Measurements from ENCODE around the gene DDIT4.
A peak's percentile ranks its signal among the peaks of the same experiment; 100 is the strongest.
"Not testable (repeated sequence)": the region's sequence is repeated elsewhere in the genome, so short reads cannot be mapped to it uniquely, and the experiment has no call there.

Gene DDIT4

DNA sequence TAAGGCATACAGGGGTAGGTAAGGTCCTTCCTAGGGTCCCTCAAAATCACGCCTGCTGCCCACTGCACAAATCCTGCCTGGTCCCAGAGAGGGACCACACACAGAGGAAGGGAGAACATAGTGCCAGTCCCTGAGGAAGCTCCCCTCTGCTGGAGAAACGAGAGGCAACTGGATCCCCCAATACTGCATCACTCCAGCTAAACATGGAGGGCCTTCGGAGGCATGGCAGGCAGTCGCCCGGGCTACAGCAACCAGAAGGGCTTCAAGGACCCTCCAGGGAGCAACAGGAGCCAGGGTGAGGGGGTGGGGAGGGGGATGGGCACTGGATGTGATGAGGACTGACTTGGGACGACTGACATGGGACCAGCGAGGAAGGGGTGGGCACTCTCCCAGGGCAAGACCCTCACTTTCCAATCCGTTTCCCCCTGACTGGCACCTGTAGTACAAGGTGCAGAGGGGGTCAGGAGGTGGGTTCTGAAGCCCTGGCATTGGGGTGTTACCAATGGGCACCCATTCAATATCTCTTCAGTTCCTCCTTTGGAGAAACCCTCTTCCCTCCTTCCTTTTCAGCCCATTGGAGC, 21.7 kb downstream of the DDIT4 start:
- no peak for DNase-seq (ENCODE audit: low read depth in 2 of 2)

GRCh38 chr10:72296829-72297280, 23.1 kb downstream of the DDIT4 start:
- not testable (repeated sequence) for DNase-seq (ENCODE audit: low read depth in 2 of 2)

DNA sequence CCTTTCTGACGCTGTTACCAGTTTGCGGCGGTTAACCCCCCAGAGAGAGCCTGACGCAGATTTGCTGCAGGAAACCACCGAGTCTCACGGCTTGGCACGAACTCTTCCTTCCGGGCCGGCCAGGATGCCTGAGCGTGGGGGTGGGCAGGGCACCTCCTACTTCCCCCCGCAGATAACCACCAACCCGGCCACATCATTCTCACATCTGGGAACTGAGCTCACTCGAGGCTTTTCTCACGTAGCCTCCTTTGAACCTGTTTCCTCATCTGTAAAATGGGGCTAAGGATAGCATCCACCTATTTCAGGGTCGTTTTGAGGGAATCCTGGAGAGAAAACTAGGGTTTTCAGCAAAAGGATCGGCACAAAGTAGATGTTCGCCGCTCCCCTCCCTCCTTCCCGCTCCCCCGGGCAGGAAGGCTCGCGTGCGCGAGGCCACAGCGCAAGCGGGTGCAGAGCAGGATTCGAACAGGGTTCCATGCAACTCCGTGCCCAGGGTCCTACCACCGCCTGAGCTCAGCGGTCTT, 23.6 kb downstream of the DDIT4 start:
- peak; percentile 86 to 94 for DNase-seq (ENCODE audit: low read depth in 2 of 2)

- peak; percentile 91 to 97 for DNase-seq (ENCODE audit: low read depth in 2 of 2)
Measured at GRCh38 chr10:72297805-72298591, 24.3 kb downstream of the DDIT4 start.

- DNase-seq (ENCODE audit: low read depth in 2 of 2), result no peak
Measured at GRCh38 chr10:72298592-72299519, 25.1 kb downstream of the DDIT4 start.

DNA sequence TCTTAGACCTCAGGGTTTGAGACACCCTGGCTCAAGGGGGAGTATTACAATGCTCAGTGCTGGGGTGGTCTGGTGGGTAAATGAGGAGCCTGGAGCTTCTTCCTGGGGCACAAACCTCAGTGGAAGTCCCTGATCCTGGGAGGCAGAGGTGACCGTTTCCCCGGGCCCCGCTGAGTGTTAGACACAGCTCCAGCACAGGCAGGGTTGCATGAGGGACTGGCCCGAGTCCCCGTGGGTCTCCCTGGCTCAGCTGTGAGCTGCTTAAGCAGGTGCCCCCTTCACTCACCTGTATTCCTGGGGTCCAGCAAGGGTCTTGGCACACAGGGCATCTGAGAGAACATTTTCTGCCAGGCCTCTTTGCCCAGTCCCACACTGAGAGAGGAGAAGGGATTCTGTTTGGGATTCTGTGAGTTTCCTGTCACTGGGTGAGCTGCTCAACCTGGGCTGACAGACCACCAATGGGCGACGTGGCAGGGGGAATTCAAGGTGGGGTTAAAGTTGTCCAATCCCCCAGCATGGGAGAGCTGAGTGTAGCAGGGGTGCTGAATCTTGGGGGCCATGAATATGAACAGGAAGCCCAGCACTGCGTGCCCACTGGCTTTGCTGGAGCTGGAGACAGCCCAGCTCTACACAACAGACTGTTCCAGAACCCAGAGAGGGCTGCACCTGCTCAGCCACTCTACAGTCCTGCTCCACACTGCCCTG, 29.9 kb downstream of the DDIT4 start:
- no peak for DNase-seq (ENCODE audit: low read depth in 2 of 2)

GRCh38 chr10:72306215-72306760, 32.6 kb downstream of the DDIT4 start:
- no peak for DNase-seq (ENCODE audit: low read depth in 2 of 2)

GRCh38 chr10:72307711-72308110, 34.0 kb downstream of the DDIT4 start:
- DNase-seq (ENCODE audit: low read depth in 2 of 2), result not testable (repeated sequence)

DNA sequence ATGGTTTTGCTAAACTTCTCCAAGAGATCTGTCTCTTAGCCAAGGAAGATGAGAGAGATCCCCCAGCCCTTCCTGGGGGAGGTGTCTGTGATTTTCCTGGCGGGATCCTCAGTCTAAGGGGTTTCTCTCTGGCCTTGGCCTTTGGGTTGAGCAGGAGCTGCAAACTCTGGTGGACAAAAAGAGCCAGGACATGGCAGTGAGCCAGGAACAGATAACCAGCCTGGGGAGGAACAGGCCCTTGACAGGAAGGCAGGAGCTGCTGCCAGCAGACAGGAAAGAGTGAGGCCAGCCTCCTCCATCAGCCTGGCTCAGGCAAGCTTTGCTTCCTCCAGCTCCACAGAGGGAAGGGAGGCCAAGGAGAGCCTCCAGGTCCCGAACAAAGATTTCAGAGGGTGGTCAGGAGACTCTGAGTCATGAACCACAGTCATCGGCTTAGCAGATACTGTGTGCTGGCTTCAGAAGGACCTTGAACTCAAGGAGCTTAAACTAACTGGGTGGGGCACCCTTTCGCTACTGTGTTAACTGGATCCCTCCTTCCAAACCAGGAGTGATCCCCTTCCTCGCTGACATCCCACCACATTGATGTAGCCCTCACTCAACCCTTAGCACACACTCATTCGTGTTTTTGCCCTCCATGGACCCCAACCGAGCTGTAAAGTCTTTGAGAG, 34.7 kb downstream of the DDIT4 start:
- no peak for DNase-seq (ENCODE audit: low read depth in 2 of 2)

- DNase-seq (ENCODE audit: low read depth in 2 of 2), result no peak
Measured at GRCh38 chr10:72309290-72310240, 35.8 kb downstream of the DDIT4 start.

- no peak for DNase-seq (ENCODE audit: low read depth in 2 of 2)
Measured at GRCh38 chr10:72310241-72310633, 36.5 kb downstream of the DDIT4 start.

- no peak for DNase-seq (ENCODE audit: low read depth in 2 of 2)
Measured at GRCh38 chr10:72310636-72311035, 36.9 kb downstream of the DDIT4 start.

- DNase-seq (ENCODE audit: low read depth in 2 of 2), result no peak
Measured at GRCh38 chr10:72311667-72312066, 37.9 kb downstream of the DDIT4 start.

DNA sequence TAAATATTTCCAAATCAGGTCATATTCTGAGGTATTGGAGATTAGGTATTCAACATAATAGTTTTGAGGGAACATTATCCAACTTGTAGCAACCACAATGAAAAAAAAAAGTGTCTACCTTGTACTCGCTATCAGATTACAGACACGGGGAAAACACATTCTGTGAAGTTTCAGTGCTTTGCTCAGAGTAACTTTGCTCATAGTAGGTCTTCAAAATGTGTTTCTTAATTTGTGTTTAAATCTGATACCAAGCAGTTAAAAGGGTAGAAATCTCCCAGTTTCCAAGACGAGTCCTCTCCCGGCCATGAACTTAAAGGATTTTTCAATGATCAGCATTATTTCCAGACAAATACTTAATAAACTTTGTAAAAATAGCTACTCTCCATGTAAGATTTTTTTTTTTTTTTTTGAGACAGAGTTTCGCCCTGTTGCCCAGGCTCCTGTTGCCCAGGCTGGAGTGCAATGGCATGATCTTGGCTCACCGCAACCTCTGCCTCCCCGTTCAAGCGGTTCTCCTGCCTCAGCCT, 39.2 kb downstream of the DDIT4 start:
- no peak for DNase-seq (ENCODE audit: low read depth in 2 of 2)

GRCh38 chr10:72314263-72314662, 40.5 kb downstream of the DDIT4 start:
- DNase-seq (ENCODE audit: low read depth in 2 of 2), result no peak

- DNase-seq (ENCODE audit: low read depth in 2 of 2), result no peak
Measured at GRCh38 chr10:72315054-72315453, 41.3 kb downstream of the DDIT4 start.

DNA sequence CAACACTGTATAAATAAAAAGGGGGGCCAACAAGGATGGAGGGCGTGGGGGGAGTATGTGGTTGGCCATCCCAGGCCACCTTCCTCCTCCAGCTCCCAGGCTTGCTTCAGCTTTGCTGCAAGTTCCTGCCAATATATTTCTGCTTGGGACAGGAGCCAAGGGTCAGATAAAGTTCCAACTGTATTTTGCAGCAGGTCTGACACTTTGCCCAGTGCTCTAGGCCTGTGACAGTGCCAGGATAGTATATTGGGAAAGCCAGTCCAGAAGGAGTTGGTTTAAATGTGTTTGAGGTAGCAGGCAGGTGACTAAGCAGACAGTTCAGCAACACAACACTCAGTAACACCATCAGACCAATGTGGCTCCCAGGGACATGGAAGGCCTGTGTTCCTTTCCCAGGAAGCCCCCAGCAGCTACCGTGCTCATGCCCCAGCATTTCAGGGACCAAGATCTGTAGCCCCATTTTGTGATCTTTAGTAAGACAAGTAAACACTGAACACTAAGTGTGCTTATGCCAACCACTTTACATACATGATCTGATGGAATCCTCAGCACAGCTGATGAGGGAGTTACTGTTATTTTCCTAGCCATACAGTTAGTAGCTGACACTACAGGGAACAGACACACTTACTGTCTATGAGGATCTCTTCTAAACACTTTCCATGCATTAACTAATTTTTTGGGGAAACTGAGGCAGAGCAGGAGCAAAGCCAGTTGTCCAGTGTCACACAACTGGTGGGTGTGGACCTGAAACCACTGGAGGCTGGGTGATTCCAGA, 42.1 kb downstream of the DDIT4 start:
- no peak for DNase-seq (ENCODE audit: low read depth in 2 of 2)

- no peak for DNase-seq (ENCODE audit: low read depth in 2 of 2)
Measured at GRCh38 chr10:72316386-72316700, 42.6 kb downstream of the DDIT4 start.
